ENCODE measurements around the gene CUX1. TPM values are rescaled to one million over a fixed set of nuclear protein-coding genes. Genes with fewer than 3 reads are reported as not detected.

Gene CUX1
- total RNA-seq, 1 donor from 2014 or later = 89.1 TPM

DNA sequence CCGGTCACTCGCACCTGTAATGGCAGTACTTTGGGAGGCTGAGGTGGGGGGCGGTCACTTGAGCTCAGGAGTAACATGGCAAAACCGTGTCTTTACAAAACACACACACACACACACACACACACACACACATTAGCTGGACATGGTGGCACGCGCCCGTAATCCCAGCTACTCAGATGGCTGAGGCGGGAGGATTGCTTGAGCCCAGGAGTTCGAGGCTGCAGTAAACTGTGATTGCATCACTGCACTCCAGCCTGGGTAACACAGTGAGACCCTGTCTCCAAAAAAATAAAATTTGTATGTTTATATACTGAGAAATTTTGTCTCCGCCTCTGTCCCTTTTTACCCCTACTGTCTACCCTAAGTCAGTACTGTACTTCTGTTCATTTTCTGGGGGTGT lies 86.6 kb downstream of the CUX1 start:
- Mint-ChIP-seq H3K27ac (ENCODE audit: unreplicated experiment) (no peak overlapping the region), H3K9me3 (ENCODE audit: unreplicated experiment) (no peaks in the 10 kb centered on the region), H3K27me3 (ENCODE audit: unreplicated experiment) (no peaks in the 10 kb centered on the region), H3K36me3 (ENCODE audit: unreplicated experiment) (peaks cover 2% of the 10 kb centered on the region), H3K4me3 (ENCODE audit: unreplicated experiment) (no peak overlapping the region), H3K4me1 (ENCODE audit: unreplicated experiment) (peaks cover 5% of the 10 kb centered on the region)
- DNase-seq (ENCODE audit: extremely low spot score, unreplicated experiment) = no peak
- TF ChIP-seq, protein P1, sequence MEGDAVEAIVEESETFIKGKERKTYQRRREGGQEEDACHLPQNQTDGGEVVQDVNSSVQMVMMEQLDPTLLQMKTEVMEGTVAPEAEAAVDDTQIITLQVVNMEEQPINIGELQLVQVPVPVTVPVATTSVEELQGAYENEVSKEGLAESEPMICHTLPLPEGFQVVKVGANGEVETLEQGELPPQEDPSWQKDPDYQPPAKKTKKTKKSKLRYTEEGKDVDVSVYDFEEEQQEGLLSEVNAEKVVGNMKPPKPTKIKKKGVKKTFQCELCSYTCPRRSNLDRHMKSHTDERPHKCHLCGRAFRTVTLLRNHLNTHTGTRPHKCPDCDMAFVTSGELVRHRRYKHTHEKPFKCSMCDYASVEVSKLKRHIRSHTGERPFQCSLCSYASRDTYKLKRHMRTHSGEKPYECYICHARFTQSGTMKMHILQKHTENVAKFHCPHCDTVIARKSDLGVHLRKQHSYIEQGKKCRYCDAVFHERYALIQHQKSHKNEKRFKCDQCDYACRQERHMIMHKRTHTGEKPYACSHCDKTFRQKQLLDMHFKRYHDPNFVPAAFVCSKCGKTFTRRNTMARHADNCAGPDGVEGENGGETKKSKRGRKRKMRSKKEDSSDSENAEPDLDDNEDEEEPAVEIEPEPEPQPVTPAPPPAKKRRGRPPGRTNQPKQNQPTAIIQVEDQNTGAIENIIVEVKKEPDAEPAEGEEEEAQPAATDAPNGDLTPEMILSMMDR (IDR thresholded peaks at IDR 0.05) = no peak

- no peak overlapping the region for H3K27ac Mint-ChIP-seq (ENCODE audit: unreplicated experiment)
- H3K36me3 Mint-ChIP-seq (ENCODE audit: unreplicated experiment) = peaks cover under 1% of the 10 kb centered on the region
- no peaks in the 10 kb centered on the region for H3K4me1 Mint-ChIP-seq (ENCODE audit: unreplicated experiment)
- no peaks in the 10 kb centered on the region for H3K9me3 Mint-ChIP-seq (ENCODE audit: unreplicated experiment)
- DNase-seq (ENCODE audit: extremely low spot score, unreplicated experiment) = no peak
- no peak overlapping the region for H3K4me3 Mint-ChIP-seq (ENCODE audit: unreplicated experiment)
- no peaks in the 10 kb centered on the region for H3K27me3 Mint-ChIP-seq (ENCODE audit: unreplicated experiment)
- TF ChIP-seq, protein P1 (IDR thresholded peaks at IDR 0.05) = no peak
These were observed 87.9 kb downstream of the CUX1 start for GRCh38 chr7:101905203-101905865.

GRCh38 chr7:101906291-101907240 lies 89.1 kb downstream of the CUX1 start:
- Mint-ChIP-seq H3K4me1 (ENCODE audit: unreplicated experiment) (no peaks in the 10 kb centered on the region), H3K27me3 (ENCODE audit: unreplicated experiment) (no peaks in the 10 kb centered on the region), H3K4me3 (ENCODE audit: unreplicated experiment) (no peak overlapping the region), H3K36me3 (ENCODE audit: unreplicated experiment) (no peaks in the 10 kb centered on the region), H3K27ac (ENCODE audit: unreplicated experiment) (no peak overlapping the region), H3K9me3 (ENCODE audit: unreplicated experiment) (no peaks in the 10 kb centered on the region)
- DNase-seq (ENCODE audit: extremely low spot score, unreplicated experiment) = no peak
- TF ChIP-seq, protein P1 (IDR thresholded peaks at IDR 0.05) = no peak

DNA sequence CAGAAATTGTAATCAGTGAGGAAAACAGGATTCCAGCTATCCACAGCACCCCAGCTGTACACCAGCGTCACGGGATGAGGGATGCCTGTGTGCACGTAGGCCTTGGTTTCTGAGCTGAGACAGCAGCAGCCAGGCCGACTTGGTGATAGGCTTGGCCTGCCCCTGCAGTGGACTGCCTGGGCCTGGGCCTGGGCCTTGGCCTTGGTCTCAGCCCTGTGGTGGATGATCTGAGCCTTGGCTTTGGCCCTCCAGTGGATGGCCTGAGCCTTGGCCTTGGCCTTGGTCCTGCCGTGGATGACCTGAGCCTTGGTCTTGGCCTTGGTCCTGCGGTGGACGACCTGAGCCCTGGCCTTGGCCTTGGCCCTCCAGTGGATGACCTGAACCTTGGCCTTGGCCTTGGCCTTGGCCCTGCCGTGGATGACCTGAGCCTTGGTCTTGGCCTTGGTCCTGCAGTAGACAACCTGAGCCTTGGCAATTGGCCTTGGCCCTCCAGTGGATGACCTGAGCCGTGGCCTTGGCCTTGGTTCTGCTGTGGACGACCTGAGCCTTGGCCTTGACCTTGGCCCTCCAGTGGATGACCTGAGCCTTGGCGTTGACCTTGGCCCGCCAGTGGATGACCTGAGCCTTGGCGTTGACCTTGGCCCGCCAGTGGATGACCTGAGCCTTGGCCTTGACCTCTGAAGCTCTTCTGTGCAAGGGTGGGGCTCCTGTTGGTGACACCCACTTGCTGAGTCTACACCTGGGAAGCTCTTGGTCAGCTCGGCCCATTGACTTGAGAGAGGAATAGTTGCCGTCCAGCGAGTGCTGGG lies 93.8 kb downstream of the CUX1 start:
- H3K4me1 Mint-ChIP-seq (ENCODE audit: unreplicated experiment) = peaks cover 3% of the 10 kb centered on the region

More for the DNA sequence above, 93.8 kb downstream of the CUX1 start:
- H3K27me3 Mint-ChIP-seq (ENCODE audit: unreplicated experiment) = no peaks in the 10 kb centered on the region
- DNase-seq (ENCODE audit: extremely low spot score, unreplicated experiment) = no peak
- H3K4me3 Mint-ChIP-seq (ENCODE audit: unreplicated experiment) = no peak overlapping the region
- H3K9me3 Mint-ChIP-seq (ENCODE audit: unreplicated experiment) = no peaks in the 10 kb centered on the region
- H3K36me3 Mint-ChIP-seq (ENCODE audit: unreplicated experiment) = no peaks in the 10 kb centered on the region
- TF ChIP-seq, protein P1 (IDR thresholded peaks at IDR 0.05) = no peak
- H3K27ac Mint-ChIP-seq (ENCODE audit: unreplicated experiment) = no peak overlapping the region
